Epithelial cell of esophagus (primary cell): ENCODE results near the gene OCRL.
A peak's percentile ranks its signal among the peaks of the same experiment; 100 is the strongest.
"Not testable (repeated sequence)": the region's sequence is repeated elsewhere in the genome, so short reads cannot be mapped to it uniquely, and the experiment has no call there.

Experiments used
- DNase-seq: peaks from one replicate; pipeline ENCODE4 v3.0.0; 2010; ENCODE audit warnings: low read depth
- H3K4me3 ChIP-seq: 2 replicates; pipeline ENCODE4 v1.5.1; 2011; ENCODE audit warnings: mild to moderate bottlenecking, low read length, control low read depth
- TF ChIP-seq, protein P1 (sequence below): IDR thresholded peaks from 2 replicates; pipeline ENCODE4 v1.5.1; 2011; ENCODE audit warnings: low read depth, mild to moderate bottlenecking, low read length, control low read depth, inconsistent platforms; ENCODE audit not compliant: insufficient read depth; ENCODE audit errors: missing control alignments

OCRL gene

GRCh38 chrX:129566073-129566472 is 26.0 kb downstream of the OCRL start:
- TF ChIP-seq, protein P1, sequence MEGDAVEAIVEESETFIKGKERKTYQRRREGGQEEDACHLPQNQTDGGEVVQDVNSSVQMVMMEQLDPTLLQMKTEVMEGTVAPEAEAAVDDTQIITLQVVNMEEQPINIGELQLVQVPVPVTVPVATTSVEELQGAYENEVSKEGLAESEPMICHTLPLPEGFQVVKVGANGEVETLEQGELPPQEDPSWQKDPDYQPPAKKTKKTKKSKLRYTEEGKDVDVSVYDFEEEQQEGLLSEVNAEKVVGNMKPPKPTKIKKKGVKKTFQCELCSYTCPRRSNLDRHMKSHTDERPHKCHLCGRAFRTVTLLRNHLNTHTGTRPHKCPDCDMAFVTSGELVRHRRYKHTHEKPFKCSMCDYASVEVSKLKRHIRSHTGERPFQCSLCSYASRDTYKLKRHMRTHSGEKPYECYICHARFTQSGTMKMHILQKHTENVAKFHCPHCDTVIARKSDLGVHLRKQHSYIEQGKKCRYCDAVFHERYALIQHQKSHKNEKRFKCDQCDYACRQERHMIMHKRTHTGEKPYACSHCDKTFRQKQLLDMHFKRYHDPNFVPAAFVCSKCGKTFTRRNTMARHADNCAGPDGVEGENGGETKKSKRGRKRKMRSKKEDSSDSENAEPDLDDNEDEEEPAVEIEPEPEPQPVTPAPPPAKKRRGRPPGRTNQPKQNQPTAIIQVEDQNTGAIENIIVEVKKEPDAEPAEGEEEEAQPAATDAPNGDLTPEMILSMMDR, result no peak
- H3K4me3 ChIP-seq, result no peak overlapping the region
- no peak for DNase-seq

- H3K4me3 ChIP-seq, result no peak overlapping the region
- DNase-seq, result no peak
- TF ChIP-seq, protein P1, result no peak
Measured at GRCh38 chrX:129568349-129568748, 28.3 kb downstream of the OCRL start.

DNA sequence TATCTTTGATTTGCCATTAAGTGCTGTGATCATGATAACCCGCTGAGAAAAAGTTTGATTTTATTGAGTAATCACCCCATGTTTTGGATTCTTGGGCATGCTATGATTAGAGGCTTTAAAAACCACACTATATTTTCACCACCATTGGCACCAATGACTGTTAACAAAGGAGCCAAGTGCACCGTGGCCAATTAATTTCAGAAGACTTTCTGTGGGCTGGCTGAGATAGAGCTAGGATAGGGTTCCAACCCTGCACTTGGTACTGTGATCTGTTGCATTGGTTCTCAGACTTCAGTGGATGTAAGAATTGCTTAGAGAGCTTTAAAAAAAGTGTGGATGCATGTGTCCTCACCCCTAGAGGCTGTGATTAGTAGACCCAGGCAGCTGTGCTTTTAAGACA is 32.4 kb downstream of the OCRL start:
- DNase-seq, result no peak
- TF ChIP-seq, protein P1, result no peak
- no peak overlapping the region for H3K4me3 ChIP-seq

DNA sequence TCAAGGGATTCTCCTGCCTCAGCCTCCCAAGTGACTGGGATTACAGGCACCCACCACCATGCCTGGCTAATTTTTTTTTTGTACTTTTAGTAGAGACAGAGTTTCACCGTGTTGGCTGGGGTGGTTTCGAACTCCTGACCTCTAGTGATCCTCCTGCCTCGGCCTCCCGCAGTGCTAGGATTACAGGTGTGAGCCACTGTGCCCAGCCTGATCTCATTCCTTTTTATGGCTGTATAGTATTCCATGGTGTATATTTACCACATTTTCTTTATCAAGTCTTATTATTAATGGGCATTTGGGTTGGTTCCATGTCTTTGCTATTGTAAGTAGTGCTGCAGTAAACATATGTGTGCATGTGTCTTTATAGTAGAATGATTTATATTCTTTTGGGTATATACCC is 33.6 kb downstream of the OCRL start:
- not testable (repeated sequence) for DNase-seq, H3K4me3 ChIP-seq

DNA sequence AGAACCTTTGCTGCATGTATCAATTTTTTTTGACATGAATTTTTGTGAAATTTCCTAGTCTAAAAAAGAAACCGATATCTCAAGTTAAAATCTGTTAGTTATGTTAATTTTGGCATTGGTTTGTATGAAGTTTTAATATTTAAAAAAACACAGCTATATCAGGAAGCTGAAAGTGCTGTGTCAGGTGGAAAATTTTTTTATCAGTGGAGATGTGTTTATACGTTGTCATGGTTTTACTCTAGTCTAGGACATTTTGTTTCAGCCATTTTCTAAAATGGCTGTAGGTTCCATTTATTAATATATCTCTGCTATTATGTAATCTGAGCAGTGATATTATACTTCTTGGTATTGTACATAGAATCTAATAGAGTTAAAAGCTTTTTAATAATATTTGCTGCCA is 34.2 kb downstream of the OCRL start:
- TF ChIP-seq, protein P1, result no peak
- no peak for DNase-seq
- no peak overlapping the region for H3K4me3 ChIP-seq

GRCh38 chrX:129576539-129576938 is 36.5 kb downstream of the OCRL start:
- DNase-seq, result no peak
- TF ChIP-seq, protein P1, result no peak
- no peak overlapping the region for H3K4me3 ChIP-seq

DNA sequence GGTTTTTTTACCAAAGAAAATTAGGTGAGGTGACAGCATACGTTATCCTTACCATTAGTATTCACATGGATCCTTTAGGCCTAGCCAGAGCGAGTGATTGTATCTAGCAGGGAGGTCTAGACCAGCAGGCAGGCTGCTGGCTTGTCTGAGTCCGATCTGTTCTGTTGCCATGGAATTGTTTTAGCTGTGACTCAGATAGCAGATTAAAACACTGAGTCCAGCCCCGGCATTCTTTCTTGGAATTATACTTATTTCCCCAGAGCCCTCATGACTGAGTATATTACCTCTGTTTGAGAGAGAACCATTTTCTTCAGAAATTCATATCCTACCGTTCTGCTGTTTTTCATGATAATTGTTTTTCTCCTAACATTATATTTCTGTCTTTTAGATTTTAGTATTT is 37.4 kb downstream of the OCRL start:
- TF ChIP-seq, protein P1, result no peak
- peak; percentile 40 for DNase-seq
- no peak overlapping the region for H3K4me3 ChIP-seq

- TF ChIP-seq, protein P1, result no peak
- no peak for DNase-seq
- no peak overlapping the region for H3K4me3 ChIP-seq
Measured at GRCh38 chrX:129577877-129578276, 37.8 kb downstream of the OCRL start.
